LHCN-M2 (cell line): ENCODE measurements around the gene SELENOS. TPM values are rescaled to one million over a fixed set of nuclear protein-coding genes. Genes with fewer than 3 reads are reported as not detected.
A peak's percentile ranks its signal among the peaks of the same experiment; 100 is the strongest.

Experiments
- DNase-seq: peaks from one replicate; pipeline ENCODE4 v3.0.0-alpha.2; 2012; ENCODE audit warnings: low read depth
- polyA plus RNA-seq: library from polyadenylated mRNA; unstranded; fragments of >200 nt; gene quantifications from one replicate; pipeline ENCODE4 v1.2.1, GENCODE V29; 2012; ENCODE audit warnings: missing spikeins
- total RNA-seq: library from RNA; depleted of rRNA; stranded (reverse); fragments of >200 nt; gene quantifications from 2 replicates; pipeline ENCODE4 v1.2.3, GENCODE V29; 2014; rRNA removed

SELENOS gene
- total RNA-seq, result 58.7 and 73.5 TPM in 2 replicates
- polyA plus RNA-seq, result 56.2 TPM

GRCh38 chr15:101277038-101277822 lies at the start of gene SELENOS:
Gene SELENOS (minus strand): TSS chr15:101277485. CDS start chr15:101277417, 68 bp downstream.
- peak; percentile 84 for DNase-seq

DNA sequence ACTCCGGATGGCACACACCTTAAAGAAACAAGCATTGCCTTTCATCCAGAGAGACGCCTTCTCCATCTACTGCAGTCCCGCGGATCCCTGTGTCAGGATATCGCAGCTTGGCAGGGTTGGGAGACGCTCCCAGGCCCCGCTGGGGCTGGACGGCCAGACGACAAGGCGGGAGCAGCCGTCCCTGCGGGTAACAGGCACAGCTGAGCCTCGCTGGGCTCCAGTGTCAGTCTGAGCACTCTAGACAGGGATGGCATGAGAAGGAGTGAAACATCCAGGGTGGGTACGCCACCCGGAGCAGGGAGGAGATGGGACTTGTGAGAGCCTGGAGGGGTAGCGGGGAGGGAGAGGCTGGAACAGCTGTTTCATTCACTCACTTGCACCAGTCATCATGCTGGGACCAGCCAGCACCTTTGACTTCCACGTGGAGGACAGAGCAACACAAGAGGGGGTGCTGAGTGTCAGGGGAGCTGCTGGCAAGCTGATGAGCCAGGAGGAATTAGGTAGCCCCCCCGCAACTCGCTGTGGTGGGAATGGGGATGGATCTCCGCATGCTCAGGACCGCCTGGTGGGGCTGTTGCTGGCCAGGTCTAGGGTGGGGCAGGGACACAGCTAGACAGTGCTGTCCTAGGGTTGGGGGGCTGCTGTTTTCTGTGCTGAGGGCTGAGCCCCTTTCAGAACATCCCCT lies 49.3 kb upstream of the SELENOS start:
- DNase-seq, result peak; percentile 31

DNA sequence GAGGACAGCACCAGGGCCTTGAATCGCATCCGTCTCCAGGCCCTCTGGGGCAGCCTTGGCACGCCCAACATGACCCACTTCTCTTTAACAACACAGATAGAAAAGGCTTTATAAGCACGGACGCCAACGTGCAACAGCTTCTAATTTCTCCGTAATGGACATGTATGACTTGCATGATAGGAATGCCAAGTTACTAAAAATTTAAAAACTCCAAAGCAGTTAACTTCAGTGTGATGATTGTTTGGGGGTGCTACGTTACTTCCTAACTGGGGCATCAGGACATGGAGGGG lies 48.7 kb upstream of the SELENOS start:
- DNase-seq, result no peak

DNA sequence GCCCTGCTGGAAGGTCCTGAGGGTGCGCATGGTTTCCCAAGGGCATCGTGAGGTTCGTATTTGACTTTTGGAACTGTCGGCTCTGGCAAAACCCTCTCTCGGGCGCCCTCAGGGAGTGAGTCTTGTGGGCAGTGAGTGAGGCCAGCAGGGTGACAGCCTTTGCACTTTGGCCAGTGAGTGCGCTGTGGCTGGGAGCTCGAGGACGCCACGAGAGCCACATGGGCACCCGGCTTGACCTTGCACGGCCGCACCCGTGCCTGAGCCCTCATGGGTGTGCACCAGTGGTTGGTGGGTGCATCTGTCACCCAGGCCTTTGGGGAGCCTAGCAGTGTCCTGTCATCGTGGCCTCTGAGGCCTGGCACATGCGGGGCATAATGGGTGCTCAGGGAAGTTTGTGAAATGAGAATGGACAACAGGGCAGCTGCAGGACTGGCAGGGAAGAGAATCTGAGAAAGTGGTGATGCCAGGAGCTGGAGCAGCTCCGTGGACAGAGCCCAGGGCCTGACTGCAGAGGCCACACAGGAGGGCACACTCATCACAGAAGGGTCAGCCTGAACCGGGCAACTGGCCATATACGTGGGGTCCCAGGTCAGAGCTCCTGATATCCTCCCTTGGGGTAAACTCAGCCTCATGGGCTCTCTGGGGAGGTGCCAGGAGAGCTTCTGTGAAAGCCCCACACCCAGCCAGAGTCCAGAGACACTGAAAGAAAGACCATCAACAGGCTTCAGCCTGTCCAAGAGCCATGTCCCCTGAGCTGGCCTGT lies 48.2 kb upstream of the SELENOS start:
- no peak for DNase-seq

DNA sequence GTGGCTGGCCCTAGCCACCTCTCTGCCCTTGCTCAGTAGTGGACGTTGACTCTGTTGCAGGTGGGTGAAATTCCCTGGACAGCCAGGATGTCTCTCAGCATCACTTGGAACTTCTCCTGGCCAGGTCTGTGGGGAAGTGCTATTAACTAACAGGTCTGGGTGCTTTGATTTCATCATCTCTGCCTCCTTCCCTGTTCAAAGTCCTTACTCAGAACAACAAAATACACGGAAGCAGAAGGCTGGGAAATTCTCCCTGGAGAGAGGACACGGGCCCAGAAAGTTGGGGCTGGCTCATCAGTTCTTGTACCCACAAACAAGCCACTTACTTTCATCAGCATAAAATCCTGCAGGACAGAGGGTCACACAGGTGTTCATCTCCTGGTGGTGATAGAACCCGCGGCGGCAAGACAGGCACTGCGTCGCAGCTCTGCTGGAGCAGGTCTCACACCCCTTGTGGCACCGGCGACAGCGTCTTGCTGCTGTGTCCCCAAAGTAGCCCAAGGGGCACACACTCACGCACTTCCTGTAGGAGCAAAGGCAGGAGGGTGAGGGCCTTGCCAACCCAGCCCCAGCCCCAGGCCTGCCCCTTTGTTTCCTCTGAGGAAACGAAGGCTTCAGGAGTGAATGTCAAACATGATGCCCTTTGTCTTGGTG lies 47.4 kb upstream of the SELENOS start:
- DNase-seq, result no peak

GRCh38 chr15:101323793-101324523 lies 46.7 kb upstream of the SELENOS start:
- DNase-seq, result no peak

GRCh38 chr15:101322854-101323477 lies 45.7 kb upstream of the SELENOS start:
- no peak for DNase-seq

DNA sequence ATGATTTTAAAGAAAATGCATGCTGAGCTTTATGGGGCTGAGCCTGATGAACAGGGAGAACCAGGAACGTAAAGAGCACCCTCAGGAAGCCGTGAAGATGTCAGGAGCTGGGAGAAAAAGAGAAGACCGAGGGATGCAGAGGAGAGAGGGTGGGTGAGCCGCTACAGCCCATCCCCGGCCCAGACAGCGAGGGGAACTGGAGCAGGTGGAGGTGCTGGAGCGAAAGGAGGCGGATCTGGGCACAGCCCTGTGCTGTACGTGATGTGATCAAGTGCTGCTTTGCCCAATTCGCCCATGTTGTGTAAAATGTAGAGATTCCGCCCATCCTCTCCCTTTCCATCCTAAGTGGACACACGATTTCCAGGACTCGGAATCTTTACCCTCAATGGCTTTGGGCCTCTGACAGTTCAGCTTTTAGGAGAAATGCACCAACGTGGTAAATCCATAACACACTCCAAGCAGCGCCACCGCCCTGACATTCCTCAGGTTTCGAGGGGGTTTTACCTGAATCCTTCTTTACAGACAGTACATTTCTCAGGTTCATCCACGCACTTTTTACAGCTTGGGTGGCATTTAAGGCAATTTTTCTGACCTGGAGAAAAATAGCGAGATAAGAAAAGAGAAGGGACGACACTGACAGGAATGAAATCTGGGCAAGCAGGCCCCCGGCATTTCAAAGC lies 44.9 kb upstream of the SELENOS start:
- no peak for DNase-seq

DNA sequence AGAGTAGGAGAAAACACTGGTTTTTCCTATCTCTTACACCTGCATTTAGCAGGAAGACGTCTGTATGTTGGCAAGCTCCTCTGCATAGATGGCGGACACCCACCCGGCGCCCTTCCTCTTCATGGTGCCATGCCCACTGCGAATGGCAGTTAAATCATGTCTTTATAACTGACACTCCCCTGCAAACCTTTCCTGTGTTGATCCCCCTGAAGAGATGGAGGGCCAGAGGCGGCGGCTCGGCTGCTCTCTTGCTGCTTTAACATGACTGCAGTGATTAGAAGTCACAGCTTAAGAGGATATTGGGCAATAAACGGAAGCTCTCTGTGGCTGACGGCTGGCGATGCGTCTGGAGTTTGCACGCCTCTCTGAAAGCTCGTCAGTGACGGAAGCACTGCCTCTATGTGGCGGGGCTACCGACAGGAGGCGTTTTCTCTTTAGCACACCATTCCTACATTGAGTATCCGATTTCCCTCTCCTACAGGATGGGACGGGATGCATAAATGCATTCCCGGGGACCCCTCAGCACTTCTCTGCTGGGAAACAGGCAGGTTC lies 43.3 kb upstream of the SELENOS start:
- peak; percentile 20 for DNase-seq

DNA sequence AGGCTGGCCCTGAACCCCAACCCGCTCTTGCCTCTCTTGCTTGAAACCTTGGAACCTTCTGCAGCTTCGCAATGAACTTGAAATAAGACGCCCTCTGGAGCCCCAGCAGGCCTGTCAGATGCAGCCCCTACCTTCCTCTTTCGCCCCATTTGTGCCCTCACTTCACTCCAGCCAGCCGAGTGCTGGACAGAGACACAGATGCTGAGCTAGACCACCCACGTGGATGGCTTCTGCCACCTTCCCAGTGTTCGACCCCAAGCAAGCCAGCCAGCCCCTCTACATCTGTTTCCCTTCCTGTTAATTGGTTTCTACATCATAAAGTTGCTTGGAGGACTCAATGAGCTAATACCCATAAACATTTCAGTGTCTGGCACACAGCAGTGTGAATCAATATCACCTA lies 41.6 kb upstream of the SELENOS start:
- no peak for DNase-seq

GRCh38 chr15:101318147-101318819 lies 41.0 kb upstream of the SELENOS start:
- DNase-seq, result no peak

- no peak for DNase-seq
Observed at GRCh38 chr15:101317336-101317872, 40.1 kb upstream of the SELENOS start.

DNA sequence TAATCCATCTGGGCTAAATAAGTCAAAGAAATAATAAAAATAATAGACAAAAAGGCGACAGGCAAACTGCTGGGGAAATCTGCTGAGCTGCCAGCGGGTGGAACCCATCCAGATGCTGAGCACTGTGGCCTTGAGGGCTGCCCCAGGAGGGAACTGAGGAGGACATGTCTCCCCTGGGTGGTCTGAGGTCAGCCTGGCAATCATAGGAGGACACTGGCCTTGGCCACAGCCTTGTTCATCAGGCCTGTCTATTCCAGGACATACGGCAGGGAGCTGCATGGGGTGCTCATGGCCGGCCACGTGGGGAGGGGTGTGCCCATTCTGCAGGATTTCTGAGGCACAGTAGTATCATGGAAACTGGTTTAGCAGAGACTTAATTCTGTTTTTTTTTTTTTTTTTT lies 39.2 kb upstream of the SELENOS start:
- DNase-seq, result no peak

DNA sequence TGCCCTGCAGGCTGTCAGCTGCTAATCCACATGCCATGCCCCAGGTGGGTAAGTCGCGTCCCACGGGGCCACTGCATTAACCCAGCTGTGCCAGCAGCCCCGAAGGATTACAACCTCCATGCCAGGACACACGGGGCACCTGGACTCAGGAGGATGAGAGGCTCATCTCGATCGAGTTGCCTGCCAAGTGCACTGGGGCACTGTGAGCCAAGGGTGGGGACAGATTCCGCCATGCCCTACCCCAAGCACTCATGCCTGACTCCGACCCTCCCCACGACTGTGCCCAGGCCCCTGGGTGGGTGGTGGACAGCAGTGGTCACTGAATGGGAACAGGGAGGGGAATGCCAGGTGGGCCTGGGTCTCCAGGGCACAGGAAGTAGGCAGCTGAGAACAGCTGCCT lies 38.5 kb upstream of the SELENOS start:
- no peak for DNase-seq

DNA sequence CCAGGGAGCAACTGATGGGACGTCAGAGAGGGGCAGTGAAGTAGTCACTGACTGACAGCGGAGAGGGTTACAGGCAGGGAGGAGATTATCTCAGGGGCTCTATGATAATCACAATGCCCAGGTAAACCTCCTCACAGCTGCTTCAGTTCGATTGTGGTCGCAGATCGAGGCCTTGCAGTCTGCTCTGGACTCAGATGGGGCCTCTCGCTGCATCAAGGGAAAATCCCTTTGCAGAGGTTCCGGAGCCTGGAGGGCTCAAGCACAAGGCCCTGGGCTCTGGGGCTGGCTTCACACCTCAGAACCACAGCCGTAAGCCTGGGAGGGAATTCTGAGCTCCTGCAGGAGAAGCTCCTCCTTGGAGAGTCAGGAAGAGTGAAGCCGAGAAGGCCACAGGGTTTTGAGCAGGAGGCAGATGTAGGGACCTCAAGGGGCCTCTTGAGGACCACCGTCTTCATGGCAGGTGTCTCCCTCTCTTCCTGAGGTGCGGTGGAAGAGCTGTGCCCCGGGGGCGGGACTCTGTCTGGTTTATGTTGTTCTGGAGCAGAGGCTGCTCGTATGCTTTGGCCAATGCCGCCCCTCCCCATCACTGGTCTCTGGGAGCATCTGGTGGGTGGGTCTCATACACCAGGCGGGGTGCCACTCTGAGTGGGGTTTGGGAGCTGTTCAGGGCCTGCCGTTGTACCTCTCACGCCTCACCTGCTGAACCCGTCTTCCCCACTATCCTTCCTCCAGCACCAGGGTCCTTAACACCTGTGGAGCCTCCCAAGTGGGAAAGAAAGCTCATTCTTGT lies 37.2 kb upstream of the SELENOS start:
- no peak for DNase-seq

DNA sequence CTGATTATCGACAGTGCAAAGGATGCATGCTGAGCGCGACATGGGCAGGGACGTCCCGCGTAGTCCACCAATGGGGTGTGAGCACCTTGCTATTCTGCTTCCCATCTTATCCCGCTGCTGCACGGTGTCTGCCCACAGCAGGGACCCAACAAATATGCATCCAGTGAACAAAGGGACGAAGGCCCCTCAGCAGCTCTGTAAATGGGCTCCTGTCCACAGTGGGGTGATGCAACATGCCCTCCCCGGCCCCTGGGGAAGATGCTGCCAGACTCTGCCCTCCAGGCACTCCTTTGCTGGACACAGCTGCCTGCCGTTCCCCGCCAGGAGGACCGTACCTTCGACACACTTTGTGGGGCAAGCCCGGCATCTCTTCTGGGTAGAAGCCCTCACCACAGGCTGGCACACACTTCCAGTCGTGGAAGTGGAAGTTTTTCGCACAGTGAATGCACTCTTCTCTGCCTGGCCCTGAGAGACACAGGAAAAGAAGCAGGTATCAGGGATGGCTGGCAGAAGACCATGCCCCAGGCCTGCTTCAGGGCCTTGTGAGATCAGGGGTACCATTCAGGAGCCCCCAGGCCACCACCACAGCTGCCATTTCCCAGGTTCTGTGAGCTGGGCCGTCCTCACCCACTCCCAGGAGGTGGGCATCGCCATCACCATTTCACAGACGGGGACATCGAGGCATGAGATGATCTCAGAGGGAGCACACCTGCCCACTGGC lies 35.9 kb upstream of the SELENOS start:
- DNase-seq, result no peak

DNA sequence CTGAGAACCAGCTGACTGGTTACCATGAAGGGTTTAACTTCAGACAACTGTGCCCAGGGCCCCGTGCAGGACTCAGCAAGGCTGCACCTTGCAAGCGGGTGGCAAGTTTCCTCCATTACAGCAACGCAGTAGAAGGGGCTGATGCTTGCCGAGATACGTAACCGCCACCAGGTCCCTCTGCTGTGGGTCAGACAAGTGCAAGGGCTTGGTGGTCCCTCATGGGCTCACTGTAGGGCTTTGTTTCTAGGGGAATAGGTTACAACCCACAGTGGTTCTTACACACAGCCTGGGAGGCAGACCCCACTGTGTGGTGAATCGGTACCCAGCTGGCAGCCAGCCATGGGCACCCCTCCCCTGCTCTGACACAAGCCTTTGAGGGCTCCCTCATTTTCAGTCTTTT lies 33.2 kb upstream of the SELENOS start:
- DNase-seq, result no peak

- no peak for DNase-seq
Observed at GRCh38 chr15:101310161-101310480, 32.8 kb upstream of the SELENOS start.
